Esophagus muscularis mucosa (tissue), 3 donors: ENCODE results near the gene PLD4.

Experiments
- POLR2A ChIP-seq: fragments of 450-650 bp; IDR thresholded peaks from one replicate; pipeline ENCODE4 v1.6.1; 2017; ENCODE audit warnings: antibody characterized with exemption, moderate library complexity, mild to moderate bottlenecking, low read depth
- POLR2AphosphoS5 ChIP-seq, 2 donors: sonication (generic); formaldehyde crosslinking; IDR thresholded peaks; one replicate each; pipeline ENCODE4 v1.6.1; 2017; ENCODE audit warnings: antibody characterized with exemption in 2 of 2
- TF ChIP-seq, protein P1 (sequence below), 3 experiments: fragments of 200-600 bp in 2 of 3; fragments of 450-650 bp in 1 of 3; sonication (generic) in 2 of 3; IDR thresholded peaks; one replicate each; pipeline ENCODE4 v1.5.1; 2017 to 2019; ENCODE audit warnings: antibody characterized with exemption in 3 of 3, mild to moderate bottlenecking in 2 of 3, moderate library complexity in 1 of 3

DNA sequence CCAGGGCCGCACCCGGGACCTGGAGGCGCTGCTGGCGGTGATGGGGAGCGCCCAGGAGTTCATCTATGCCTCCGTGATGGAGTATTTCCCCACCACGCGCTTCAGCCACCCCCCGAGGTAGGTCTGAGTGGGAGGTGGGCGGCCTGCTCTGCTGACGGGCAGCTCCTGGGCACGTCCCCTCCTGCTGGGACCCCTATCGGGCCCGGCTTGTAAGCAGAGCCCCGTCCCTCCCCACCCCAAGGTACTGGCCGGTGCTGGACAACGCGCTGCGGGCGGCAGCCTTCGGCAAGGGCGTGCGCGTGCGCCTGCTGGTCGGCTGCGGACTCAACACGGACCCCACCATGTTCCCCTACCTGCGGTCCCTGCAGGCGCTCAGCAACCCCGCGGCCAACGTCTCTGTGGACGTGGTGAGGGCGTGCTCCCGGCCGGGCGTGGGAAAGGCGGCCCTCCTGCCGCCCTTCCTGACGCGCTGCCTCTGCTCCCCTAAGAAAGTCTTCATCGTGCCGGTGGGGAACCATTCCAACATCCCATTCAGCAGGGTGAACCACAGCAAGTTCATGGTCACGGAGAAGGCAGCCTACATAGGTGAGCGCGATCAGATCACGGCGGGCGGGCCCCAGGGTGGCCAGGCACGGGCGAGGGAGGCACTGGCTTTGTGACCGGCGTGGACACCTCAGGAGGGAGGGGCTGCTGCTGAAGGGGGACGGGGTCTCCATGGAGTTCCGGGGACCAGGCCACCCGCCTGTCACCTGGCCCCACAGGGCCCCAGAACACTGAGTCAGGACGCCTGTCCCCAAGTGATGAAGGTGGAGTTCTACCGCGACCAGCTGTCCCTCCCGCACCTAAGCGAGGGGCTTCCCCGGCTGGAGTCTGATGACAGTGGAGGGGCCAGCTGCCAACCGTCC lies 7.3 kb downstream of the PLD4 start:
- no peak for TF ChIP-seq POLR2A
- TF ChIP-seq POLR2AphosphoS5 (IDR thresholded peaks at IDR 0.05) = no peak
- TF ChIP-seq, protein P1, sequence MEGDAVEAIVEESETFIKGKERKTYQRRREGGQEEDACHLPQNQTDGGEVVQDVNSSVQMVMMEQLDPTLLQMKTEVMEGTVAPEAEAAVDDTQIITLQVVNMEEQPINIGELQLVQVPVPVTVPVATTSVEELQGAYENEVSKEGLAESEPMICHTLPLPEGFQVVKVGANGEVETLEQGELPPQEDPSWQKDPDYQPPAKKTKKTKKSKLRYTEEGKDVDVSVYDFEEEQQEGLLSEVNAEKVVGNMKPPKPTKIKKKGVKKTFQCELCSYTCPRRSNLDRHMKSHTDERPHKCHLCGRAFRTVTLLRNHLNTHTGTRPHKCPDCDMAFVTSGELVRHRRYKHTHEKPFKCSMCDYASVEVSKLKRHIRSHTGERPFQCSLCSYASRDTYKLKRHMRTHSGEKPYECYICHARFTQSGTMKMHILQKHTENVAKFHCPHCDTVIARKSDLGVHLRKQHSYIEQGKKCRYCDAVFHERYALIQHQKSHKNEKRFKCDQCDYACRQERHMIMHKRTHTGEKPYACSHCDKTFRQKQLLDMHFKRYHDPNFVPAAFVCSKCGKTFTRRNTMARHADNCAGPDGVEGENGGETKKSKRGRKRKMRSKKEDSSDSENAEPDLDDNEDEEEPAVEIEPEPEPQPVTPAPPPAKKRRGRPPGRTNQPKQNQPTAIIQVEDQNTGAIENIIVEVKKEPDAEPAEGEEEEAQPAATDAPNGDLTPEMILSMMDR (IDR thresholded peaks at IDR 0.05) = no peak
